HepG2 (cell line): ENCODE measurements around the gene MAN2C1. TPM values are rescaled to one million over a fixed set of nuclear protein-coding genes. Genes with fewer than 3 reads are reported as not detected.

Experiments used
- ATAC-seq: fragments of 200-7000 bp; cut with Tn5 transposase; 3 replicates; pipeline ENCODE4 v1.9.1; 2020; ENCODE audit warnings: mild to moderate bottlenecking, moderate library complexity
- BruUV-seq: library from RNA; stranded (reverse); fragments of 400-500 nt; replicated peaks from 2 replicates; lab custom pipeline; 2021; lab: Mats Ljungman, UMichigan
- CTCF ChIA-PET: fragments of 300-600 bp; formaldehyde crosslinking; extraction: SDS; loops from one replicate; lab custom pipeline; 2021; ENCODE audit warnings: low total read pairs, inconsistent platforms, low intra/inter-chr PET ratio; lab: Yijun Ruan, JAX
- POLR2A ChIA-PET: fragments of 350-600 bp; sonication (Branson Sonifier 250); formaldehyde crosslinking; loops from one replicate; lab custom pipeline; 2020; ENCODE audit warnings: antibody characterized with exemption, inconsistent platforms; lab: Yijun Ruan, JAX
- DNase-seq: peaks from one replicate; pipeline ENCODE4 v3.0.0-alpha.2; 2015; ENCODE audit warnings: low spot score
- FAIRE-seq: peaks from 3 replicates; lab custom pipeline; 2011; peaks lifted over from hg19 to GRCh38; lab: Jason Lieb, UNC
- H2AFZ ChIP-seq: one replicate; pipeline ENCODE4 v1.6.1; 2011; ENCODE audit warnings: low read length, inconsistent platforms
- H3K27ac ChIP-seq: fragments of 300-600 bp; 3 replicates; pipeline ENCODE4 v1.8.0; 2011; ENCODE audit warnings: mixed run types, mild to moderate bottlenecking, mixed read lengths, low read length, inconsistent platforms; ENCODE audit not compliant: insufficient read depth; ENCODE audit errors: extremely low read length
- H3K27me3 ChIP-seq, 2 experiments: fragments of 200-600 bp in 1 of 2; 2 replicates in 1 of 2; 3 replicates in 1 of 2; pipeline versions ENCODE4 v1.6.0 to v1.8.0; 2011; ENCODE audit warnings: low read length in 2 of 2, mild to moderate bottlenecking in 2 of 2, moderate library complexity in 2 of 2, inconsistent platforms in 1 of 2; ENCODE audit not compliant: insufficient read depth in 2 of 2, control insufficient read depth in 1 of 2
- H3K36me3 ChIP-seq, 2 experiments: fragments of 200-600 bp in 1 of 2; replicated peaks in 1 of 2; 2 replicates in 1 of 2; 3 replicates in 1 of 2; pipeline versions ENCODE4 v1.5.1 to v1.8.0; 2011; ENCODE audit warnings: low read length in 2 of 2, inconsistent platforms in 1 of 2; ENCODE audit not compliant: insufficient read depth in 2 of 2, control insufficient read depth in 1 of 2
- H3K4me1 ChIP-seq: 2 replicates; pipeline ENCODE4 v1.5.1; 2012; ENCODE audit warnings: low read length, inconsistent platforms; ENCODE audit not compliant: insufficient read depth
- H3K4me2 ChIP-seq: 2 replicates; pipeline ENCODE4 v1.6.0; 2011; ENCODE audit warnings: low read depth, low read length, inconsistent platforms
- H3K4me3 ChIP-seq, 3 experiments: fragments of 200-600 bp in 1 of 3; sonication (generic), shearing (Covaris generic) in 1 of 3; replicated peaks in 1 of 3; 2 replicates each; pipeline ENCODE4 v1.5.1; 2011 to 2016; ENCODE audit warnings: low read length in 3 of 3, inconsistent platforms in 2 of 3, low read depth in 2 of 3, mild to moderate bottlenecking in 2 of 3, control low read depth in 1 of 3, mixed read lengths in 1 of 3; ENCODE audit not compliant: insufficient read depth in 1 of 3
- H3K79me2 ChIP-seq: one replicate; pipeline ENCODE4 v1.6.1; 2011; ENCODE audit warnings: low read length, inconsistent platforms; ENCODE audit not compliant: insufficient read depth
- H3K9ac ChIP-seq: 2 replicates; pipeline ENCODE4 v1.6.0; 2011; ENCODE audit warnings: mild to moderate bottlenecking, low read depth, low read length, inconsistent platforms; ENCODE audit not compliant: insufficient read depth
- H3K9me3 ChIP-seq: 2 replicates; pipeline ENCODE4 v1.5.1; 2012; ENCODE audit warnings: mild to moderate bottlenecking, low read length
- H4K20me1 ChIP-seq: 2 replicates; pipeline ENCODE4 v1.6.0; 2011; ENCODE audit warnings: inconsistent platforms, mild to moderate bottlenecking, low read length, moderate library complexity; ENCODE audit not compliant: insufficient read depth
- HMGXB4 ChIP-seq, 2 experiments: sonication (generic) in 1 of 2; formaldehyde crosslinking in 1 of 2; IDR thresholded peaks; 2 replicates each; pipeline versions ENCODE4 v1.4.0 to v1.6.1; 2018 to 2020; ENCODE audit warnings: missing genetic modification reagents in 2 of 2, borderline replicate concordance in 1 of 2, low read depth in 1 of 2, mild to moderate bottlenecking in 1 of 2, missing biosample characterization in 1 of 2
- MAFF ChIP-seq: IDR thresholded peaks from 2 replicates; pipeline ENCODE4 v1.6.1; 2011; ENCODE audit warnings: low read depth, low read length, improper control_type of control experiment
- MAFG ChIP-seq: sonication (generic); formaldehyde crosslinking; IDR thresholded peaks from 2 replicates; pipeline ENCODE4 v1.5.1; 2020; ENCODE audit warnings: mild to moderate bottlenecking, missing genetic modification reagents
- NCOR1 ChIP-seq: fragments of 200-600 bp; sonication (generic); IDR thresholded peaks from 2 replicates; pipeline ENCODE4 v1.7.0; 2017; ENCODE audit warnings: antibody characterized with exemption, low read length, borderline replicate concordance
- NFKB2 ChIP-seq: sonication (generic); formaldehyde crosslinking; IDR thresholded peaks from 2 replicates; pipeline ENCODE4 v1.4.0; 2020; ENCODE audit warnings: missing genetic modification reagents, borderline replicate concordance
- PHF20 ChIP-seq: sonication (generic); formaldehyde crosslinking; IDR thresholded peaks from 2 replicates; pipeline ENCODE4 v1.5.0; 2020; ENCODE audit warnings: mild to moderate bottlenecking, missing genetic modification reagents
- PREB ChIP-seq: sonication (generic); formaldehyde crosslinking; IDR thresholded peaks from 2 replicates; pipeline ENCODE4 v1.4.0; 2020; ENCODE audit warnings: missing genetic modification reagents
- SAP130 ChIP-seq: IDR thresholded peaks from 2 replicates; pipeline ENCODE4 v1.6.1; 2016; ENCODE audit warnings: low read depth
- SMAD9 ChIP-seq: sonication (generic); formaldehyde crosslinking; IDR thresholded peaks from 2 replicates; pipeline ENCODE4 v1.5.1; 2020; ENCODE audit warnings: mild to moderate bottlenecking, missing genetic modification reagents
- SRY ChIP-seq: sonication (generic); formaldehyde crosslinking; IDR thresholded peaks from 2 replicates; pipeline ENCODE4 v1.8.0; 2022; ENCODE audit warnings: mild to moderate bottlenecking, missing genetic modification reagents
- SSRP1 ChIP-seq: IDR thresholded peaks from 2 replicates; pipeline ENCODE4 v1.6.1; 2016; ENCODE audit warnings: control low read depth
- ZNF460 ChIP-seq: sonication (generic); formaldehyde crosslinking; IDR thresholded peaks from 2 replicates; pipeline ENCODE4 v1.5.1; 2020; ENCODE audit warnings: missing genetic modification reagents, mild to moderate bottlenecking, borderline replicate concordance
- ZNF512B ChIP-seq: sonication (generic); formaldehyde crosslinking; IDR thresholded peaks from 2 replicates; pipeline ENCODE4 v1.5.1; 2020; ENCODE audit warnings: missing genetic modification reagents, mild to moderate bottlenecking, borderline replicate concordance
- ZNF546 ChIP-seq: sonication (generic); formaldehyde crosslinking; conservative IDR thresholded peaks from 2 replicates; pipeline ENCODE4 v1.8.1; 2023; ENCODE audit warnings: mild to moderate bottlenecking, missing genetic modification reagents
- ZNF562 ChIP-seq: sonication (generic); formaldehyde crosslinking; IDR thresholded peaks from 2 replicates; pipeline ENCODE4 v1.8.0; 2022; ENCODE audit warnings: missing genetic modification reagents, borderline replicate concordance
- ZNF572 ChIP-seq: sonication (generic); formaldehyde crosslinking; IDR thresholded peaks from 2 replicates; pipeline ENCODE4 v1.5.1; 2020; ENCODE audit warnings: mild to moderate bottlenecking, missing genetic modification reagents
- ZNF746 ChIP-seq: sonication (generic); formaldehyde crosslinking; IDR thresholded peaks from 2 replicates; pipeline ENCODE4 v1.8.0; 2022; ENCODE audit warnings: mild to moderate bottlenecking, missing genetic modification reagents
- ZSCAN12 ChIP-seq: sonication (generic); formaldehyde crosslinking; IDR thresholded peaks from 2 replicates; pipeline ENCODE4 v1.9.0; 2021; ENCODE audit warnings: mild to moderate bottlenecking, missing genetic modification reagents
- WGBS: methylation state at CpG from one replicate; pipeline ENCODE4 v1.1.6; 2017; ENCODE audit warnings: low lambda C conversion rate; 5-methylcytosine and 5-hydroxymethylcytosine counted together
- in situ Hi-C: cut with HindIII; loops from 2 replicates; pipeline ENCODE4 v1.10.0; 2017; ENCODE audit warnings: low pct_unique_long_range_greater_than_20kb; ENCODE audit not compliant: extremely low pct_ligation_motif_present
- intact Hi-C: fragments of 100-400 bp; cut with micrococcal nuclease; formaldehyde crosslinking; loops from one replicate; pipeline ENCODE4 v1.10.0; 2022; ENCODE audit not compliant: unreplicated experiment
- polyA plus RNA-seq, 8 experiments: library from polyadenylated mRNA; depleted of rRNA in 3 of 8; stranded (reverse) in 7 of 8; unstranded in 1 of 8; fragments of >200 nt; fragmentation: Illumina TruSeq in 4 of 8; extraction: Trizol in 4 of 8; gene quantifications; 2 replicates each; pipeline versions ENCODE4 v1.2.1 to v1.2.3, GENCODE V29; 2011 to 2016; ENCODE audit warnings: low read depth in 4 of 8, missing spikeins in 1 of 8, mixed read lengths in 1 of 8; ENCODE audit not compliant: insufficient read depth in 1 of 8
- total RNA-seq, 5 experiments: library from RNA; depleted of rRNA; stranded (reverse); fragments of >200 nt; fragmentation: Illumina TruSeq; extraction: Trizol; gene quantifications; 2 replicates each; pipeline ENCODE4 v1.2.3, GENCODE V29; 2016; ENCODE audit warnings: low read depth in 1 of 5

The MAN2C1 gene
- total and polyA plus RNA-seq, 2 of the 13 experiments (the other 11 are each of a cell fraction or from before 2014, with no cell fraction given), result 62.6 to 71.0 TPM

- peak; percentile 64; the same call in 1 of the 2 replicates for TF ChIP-seq ZNF512B (CRISPR knock-in tag)
- no peak for TF ChIP-seq MAFF
- peak; percentile 11; the same call in 1 of the 2 replicates for TF ChIP-seq ZNF460 (CRISPR knock-in tag)
- TF ChIP-seq MAFG (CRISPR knock-in tag), result no peak
- peak; percentile 66; the same call in 1 of the 2 replicates for TF ChIP-seq SMAD9 (CRISPR knock-in tag)
- TF ChIP-seq ZNF562 (CRISPR knock-in tag), result no peak
- no peak for TF ChIP-seq SSRP1 (CRISPR knock-in tag)
These were observed at the start of gene MAN2C1 (continued) for GRCh38 chr15:75367913-75368688.

- Histone ChIP-seq H3K9me3 (no peaks in the 10 kb centered on the region), H4K20me1 (no peaks in the 10 kb centered on the region; the same call in 1 of the 2 replicates), H3K4me2 (no peak overlapping the region), H3K79me2 (no peaks in the 10 kb centered on the region), H3K9ac (no peak overlapping the region), H3K27ac (no peak overlapping the region), H3K36me3 (peaks cover 5 to 60% of the 10 kb centered on the region in 2 experiments), H3K27me3 (no peaks in the 10 kb centered on the region), H2AFZ (no peak overlapping the region), H3K4me3 (no peak overlapping the region), H3K4me1 (no peaks in the 10 kb centered on the region)
- ATAC-seq, result no peak
- no TSS peak for BruUV-seq
- in situ Hi-C loops (no loop called here), intact Hi-C loops (no loop called here)
- DNase-seq, result no peak
- CTCF ChIA-PET, result no interaction called here
- POLR2A ChIA-PET, result no interaction called here
- WGBS, result 100% methylated on average over 1 of the region's 1 CpG
- no peak for FAIRE-seq
- TF ChIP-seq NCOR1 (no peak), ZNF546 (CRISPR knock-in tag) (no peak), PREB (CRISPR knock-in tag) (no peak), NFKB2 (CRISPR knock-in tag) (no peak), SRY (CRISPR knock-in tag) (no peak), ZNF746 (CRISPR knock-in tag) (no peak), SAP130 (CRISPR knock-in tag) (no peak), HMGXB4 (CRISPR knock-in tag; IDR thresholded peaks at IDR 0.05; ENCODE audit: borderline replicate concordance in 1 of 2, low read depth in 1 of 2) (no peak), ZSCAN12 (CRISPR knock-in tag) (no peak), PHF20 (no peak), ZNF572 (CRISPR knock-in tag) (no peak)
These were observed 48.2 kb upstream of the MAN2C1 start for GRCh38 chr15:75416584-75416983.
